ENCODE data around the gene PLA2G4E.

GRCh38 chr15:42050484-42051255 is 29.8 kb upstream of the PLA2G4E start:
- no peak for TF ChIP-seq GLIS3 (CRISPR knock-in tag; IDR thresholded peaks at IDR 0.05)
- TF ChIP-seq, protein P1, sequence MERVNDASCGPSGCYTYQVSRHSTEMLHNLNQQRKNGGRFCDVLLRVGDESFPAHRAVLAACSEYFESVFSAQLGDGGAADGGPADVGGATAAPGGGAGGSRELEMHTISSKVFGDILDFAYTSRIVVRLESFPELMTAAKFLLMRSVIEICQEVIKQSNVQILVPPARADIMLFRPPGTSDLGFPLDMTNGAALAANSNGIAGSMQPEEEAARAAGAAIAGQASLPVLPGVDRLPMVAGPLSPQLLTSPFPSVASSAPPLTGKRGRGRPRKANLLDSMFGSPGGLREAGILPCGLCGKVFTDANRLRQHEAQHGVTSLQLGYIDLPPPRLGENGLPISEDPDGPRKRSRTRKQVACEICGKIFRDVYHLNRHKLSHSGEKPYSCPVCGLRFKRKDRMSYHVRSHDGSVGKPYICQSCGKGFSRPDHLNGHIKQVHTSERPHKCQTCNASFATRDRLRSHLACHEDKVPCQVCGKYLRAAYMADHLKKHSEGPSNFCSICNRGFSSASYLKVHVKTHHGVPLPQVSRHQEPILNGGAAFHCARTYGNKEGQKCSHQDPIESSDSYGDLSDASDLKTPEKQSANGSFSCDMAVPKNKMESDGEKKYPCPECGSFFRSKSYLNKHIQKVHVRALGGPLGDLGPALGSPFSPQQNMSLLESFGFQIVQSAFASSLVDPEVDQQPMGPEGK (CRISPR knock-in tag; IDR thresholded peaks at IDR 0.05; ENCODE audit: borderline replicate concordance): no peak
- TF ChIP-seq, protein P2, sequence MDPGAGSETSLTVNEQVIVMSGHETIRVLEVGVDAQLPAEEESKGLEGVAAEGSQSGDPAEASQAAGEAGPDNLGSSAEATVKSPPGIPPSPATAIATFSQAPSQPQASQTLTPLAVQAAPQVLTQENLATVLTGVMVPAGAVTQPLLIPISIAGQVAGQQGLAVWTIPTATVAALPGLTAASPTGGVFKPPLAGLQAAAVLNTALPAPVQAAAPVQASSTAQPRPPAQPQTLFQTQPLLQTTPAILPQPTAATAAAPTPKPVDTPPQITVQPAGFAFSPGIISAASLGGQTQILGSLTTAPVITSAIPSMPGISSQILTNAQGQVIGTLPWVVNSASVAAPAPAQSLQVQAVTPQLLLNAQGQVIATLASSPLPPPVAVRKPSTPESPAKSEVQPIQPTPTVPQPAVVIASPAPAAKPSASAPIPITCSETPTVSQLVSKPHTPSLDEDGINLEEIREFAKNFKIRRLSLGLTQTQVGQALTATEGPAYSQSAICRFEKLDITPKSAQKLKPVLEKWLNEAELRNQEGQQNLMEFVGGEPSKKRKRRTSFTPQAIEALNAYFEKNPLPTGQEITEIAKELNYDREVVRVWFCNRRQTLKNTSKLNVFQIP (CRISPR knock-in tag; IDR thresholded peaks at IDR 0.05; ENCODE audit: borderline replicate concordance, low read depth): no peak
